Measurements from ENCODE around the gene UVRAG. TPM values are rescaled to one million over a fixed set of nuclear protein-coding genes. Genes with fewer than 3 reads are reported as not detected.
A peak's percentile ranks its signal among the peaks of the same experiment; 100 is the strongest.

UVRAG gene
- total and polyA plus RNA-seq, 2 experiments from 2014 or later = 21.6 to 34.0 TPM

DNA sequence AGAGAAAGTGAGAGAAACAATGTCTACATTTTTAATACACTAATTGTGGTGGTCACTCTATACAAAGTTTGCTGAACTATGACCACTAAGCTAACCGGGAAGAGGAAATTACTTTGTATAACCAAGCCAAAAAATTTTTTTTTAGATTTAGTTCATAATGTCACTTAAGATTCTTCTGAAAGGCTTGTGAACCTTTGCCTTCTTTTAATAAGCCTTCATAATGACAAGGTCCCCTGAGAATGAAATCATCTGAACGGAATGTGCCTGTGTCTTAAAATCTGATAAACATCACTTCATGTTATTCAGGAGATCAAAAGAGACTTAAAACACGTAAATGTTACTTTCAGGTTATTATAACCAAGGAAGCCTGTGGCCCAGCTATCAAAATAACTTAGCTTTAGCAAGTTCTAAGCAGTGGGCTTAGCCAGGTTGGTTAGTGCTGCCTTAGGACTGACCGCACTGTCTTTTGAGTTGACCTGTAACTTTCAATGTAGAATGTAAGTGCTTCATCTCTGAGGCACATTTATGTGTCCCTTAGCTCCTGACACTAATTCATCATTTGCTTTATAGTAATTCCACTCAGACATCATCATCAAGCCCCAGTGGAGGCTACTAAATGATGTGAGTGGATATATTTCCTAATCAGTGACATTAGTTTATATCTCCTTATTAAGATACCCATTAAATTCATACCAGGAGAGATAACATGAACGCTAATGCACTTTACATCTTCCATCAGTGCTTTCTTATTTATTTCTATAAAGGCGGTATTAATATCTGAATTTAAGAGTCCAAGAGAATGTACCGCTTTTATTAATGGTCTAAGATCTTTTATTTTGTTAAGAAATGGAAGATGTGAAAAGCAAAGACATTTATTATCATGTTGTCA, 268.8 kb downstream of the UVRAG start:
- no peaks in the 10 kb centered on the region for H3K36me3 ChIP-seq
- H3K9me3 ChIP-seq (ENCODE audit: low read depth) = no peaks in the 10 kb centered on the region
- no peak overlapping the region for H3K4me3 ChIP-seq
- TF ChIP-seq, protein P1, sequence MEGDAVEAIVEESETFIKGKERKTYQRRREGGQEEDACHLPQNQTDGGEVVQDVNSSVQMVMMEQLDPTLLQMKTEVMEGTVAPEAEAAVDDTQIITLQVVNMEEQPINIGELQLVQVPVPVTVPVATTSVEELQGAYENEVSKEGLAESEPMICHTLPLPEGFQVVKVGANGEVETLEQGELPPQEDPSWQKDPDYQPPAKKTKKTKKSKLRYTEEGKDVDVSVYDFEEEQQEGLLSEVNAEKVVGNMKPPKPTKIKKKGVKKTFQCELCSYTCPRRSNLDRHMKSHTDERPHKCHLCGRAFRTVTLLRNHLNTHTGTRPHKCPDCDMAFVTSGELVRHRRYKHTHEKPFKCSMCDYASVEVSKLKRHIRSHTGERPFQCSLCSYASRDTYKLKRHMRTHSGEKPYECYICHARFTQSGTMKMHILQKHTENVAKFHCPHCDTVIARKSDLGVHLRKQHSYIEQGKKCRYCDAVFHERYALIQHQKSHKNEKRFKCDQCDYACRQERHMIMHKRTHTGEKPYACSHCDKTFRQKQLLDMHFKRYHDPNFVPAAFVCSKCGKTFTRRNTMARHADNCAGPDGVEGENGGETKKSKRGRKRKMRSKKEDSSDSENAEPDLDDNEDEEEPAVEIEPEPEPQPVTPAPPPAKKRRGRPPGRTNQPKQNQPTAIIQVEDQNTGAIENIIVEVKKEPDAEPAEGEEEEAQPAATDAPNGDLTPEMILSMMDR (IDR thresholded peaks at IDR 0.05; ENCODE audit: low read depth, low read length) = no peak
- peaks cover 22% of the 10 kb centered on the region for H3K4me1 ChIP-seq (ENCODE audit: low read depth)
- DNase-seq (ENCODE audit: low read depth in 1 of 2, low spot score in 1 of 2) = no peak
- peak overlapping the region; percentile 39 for H3K27ac ChIP-seq
- H3K27me3 ChIP-seq = no peaks in the 10 kb centered on the region

DNA sequence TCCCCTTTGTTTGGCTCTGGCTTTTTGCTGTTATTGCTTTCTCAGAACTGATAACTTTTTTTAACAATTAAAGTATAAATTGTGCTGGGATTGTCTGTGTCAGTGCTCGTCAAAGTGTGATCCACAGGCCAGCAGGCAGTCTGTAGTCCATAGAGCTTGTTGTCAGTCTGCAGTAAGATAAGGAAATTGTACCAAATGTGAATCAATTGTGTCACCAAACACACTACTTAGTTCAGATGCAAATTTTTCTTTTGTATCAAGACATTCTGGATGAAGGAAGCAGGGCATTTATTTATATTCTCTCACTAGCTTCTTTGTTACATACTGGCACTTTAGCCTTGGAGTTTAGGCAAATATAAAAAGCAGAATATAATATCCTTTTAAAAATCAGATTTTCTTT, 270.3 kb downstream of the UVRAG start:
- Histone ChIP-seq H3K4me1 (ENCODE audit: low read depth) (peaks cover 22% of the 10 kb centered on the region), H3K9me3 (ENCODE audit: low read depth) (no peaks in the 10 kb centered on the region), H3K27ac (peak overlapping the region; percentile 42), H3K36me3 (no peaks in the 10 kb centered on the region), H3K27me3 (no peaks in the 10 kb centered on the region), H3K4me3 (no peak overlapping the region)
- TF ChIP-seq, protein P1 (IDR thresholded peaks at IDR 0.05; ENCODE audit: low read depth, low read length) = no peak
- DNase-seq (ENCODE audit: low read depth in 1 of 2, low spot score in 1 of 2) = no peak

DNA sequence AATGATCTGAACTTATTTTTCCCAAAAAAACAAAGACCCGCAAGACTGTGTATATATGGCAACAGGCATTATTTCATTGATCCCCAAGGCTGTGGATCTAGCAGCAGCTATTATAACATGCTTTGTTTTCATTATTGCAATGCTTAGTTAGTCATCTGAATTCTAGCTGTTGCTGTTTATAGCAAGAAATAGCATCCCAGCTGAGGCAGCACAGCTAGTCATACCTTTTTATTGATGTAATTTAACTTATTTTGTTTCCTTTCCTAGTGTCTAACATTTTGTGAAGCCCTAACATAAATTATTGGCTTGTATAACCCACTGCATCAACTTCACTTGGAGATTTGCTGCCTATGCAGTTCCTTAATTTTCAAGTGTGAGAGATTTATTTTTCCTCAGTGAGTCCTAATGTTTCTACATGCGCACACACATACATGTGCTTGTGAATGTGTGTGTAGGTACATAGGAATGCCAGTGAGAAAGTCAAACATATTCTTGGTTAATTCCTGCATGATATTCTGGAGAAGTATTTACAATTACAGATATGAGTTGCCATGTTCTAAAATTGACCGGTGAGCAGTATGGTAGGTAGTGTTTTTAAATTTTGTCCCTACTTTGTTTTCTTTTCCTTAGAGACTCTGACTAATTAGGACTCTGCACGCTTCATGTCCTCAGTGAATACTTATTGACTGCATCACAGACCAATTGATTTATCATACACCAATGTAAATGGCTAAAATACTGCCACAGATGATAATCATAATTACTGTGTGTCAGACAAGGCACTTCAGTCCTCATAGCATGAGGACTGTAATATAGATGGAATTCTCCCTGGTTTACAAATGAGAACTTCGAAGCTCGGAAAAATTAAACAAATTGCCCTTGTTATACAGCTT, 272.0 kb downstream of the UVRAG start:
- DNase-seq (ENCODE audit: low read depth in 1 of 2, low spot score in 1 of 2) = no peak
- H3K27ac ChIP-seq = no peak overlapping the region
- no peak overlapping the region for H3K4me3 ChIP-seq
- TF ChIP-seq, protein P1 (IDR thresholded peaks at IDR 0.05; ENCODE audit: low read depth, low read length) = no peak
- H3K36me3 ChIP-seq = no peaks in the 10 kb centered on the region
- H3K9me3 ChIP-seq (ENCODE audit: low read depth) = no peaks in the 10 kb centered on the region
- H3K4me1 ChIP-seq (ENCODE audit: low read depth) = peaks cover 22% of the 10 kb centered on the region
- H3K27me3 ChIP-seq = no peaks in the 10 kb centered on the region

DNA sequence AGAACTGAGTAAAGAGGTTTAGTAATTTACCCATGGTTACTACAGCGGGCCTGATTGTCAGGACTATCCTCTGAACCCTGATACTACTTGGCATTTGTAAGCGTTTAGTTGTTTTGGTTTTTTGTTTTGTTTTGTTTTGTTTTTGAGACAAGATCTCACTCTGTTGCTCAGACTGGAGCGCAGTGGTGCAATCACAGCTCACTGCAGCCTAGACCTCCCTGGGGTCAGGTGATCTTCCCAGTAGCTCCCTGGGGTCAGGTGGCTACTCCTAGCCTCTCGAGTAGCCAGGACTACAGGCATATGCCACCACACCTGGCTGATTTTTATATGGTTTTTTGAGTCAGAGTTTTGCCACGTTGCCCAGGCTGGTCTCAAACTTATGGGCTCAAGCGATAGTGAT, 272.7 kb downstream of the UVRAG start:
- no peak overlapping the region for H3K27ac ChIP-seq
- no peaks in the 10 kb centered on the region for H3K36me3 ChIP-seq
- no peaks in the 10 kb centered on the region for H3K9me3 ChIP-seq (ENCODE audit: low read depth)
- no peak for DNase-seq (ENCODE audit: low read depth in 1 of 2, low spot score in 1 of 2)
- peaks cover 22% of the 10 kb centered on the region for H3K4me1 ChIP-seq (ENCODE audit: low read depth)
- H3K4me3 ChIP-seq = no peak overlapping the region
- TF ChIP-seq, protein P1 (IDR thresholded peaks at IDR 0.05; ENCODE audit: low read depth, low read length) = no peak
- no peaks in the 10 kb centered on the region for H3K27me3 ChIP-seq

DNA sequence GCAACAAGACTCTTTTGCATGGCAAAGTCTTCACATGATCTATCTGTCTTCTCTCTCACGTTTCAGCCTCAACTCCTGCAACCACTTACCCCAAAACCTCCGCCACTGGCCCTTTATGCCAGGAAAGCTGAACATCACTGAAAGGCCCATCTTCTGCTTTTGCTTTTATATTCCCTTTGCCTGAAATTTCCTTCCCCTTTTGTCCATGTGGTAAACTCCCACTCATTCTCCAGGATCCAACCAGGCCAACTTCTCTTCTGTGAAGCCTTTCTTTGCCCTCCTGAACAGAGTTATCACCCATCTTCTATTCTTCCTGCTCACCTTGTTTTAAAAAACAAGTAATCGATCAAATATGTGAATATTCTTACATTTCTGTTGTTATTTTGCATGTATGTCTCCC, 273.5 kb downstream of the UVRAG start:
- DNase-seq (ENCODE audit: low read depth in 1 of 2, low spot score in 1 of 2) = no peak
- no peak overlapping the region for H3K27ac ChIP-seq
- H3K27me3 ChIP-seq = no peaks in the 10 kb centered on the region
- TF ChIP-seq, protein P1 (IDR thresholded peaks at IDR 0.05; ENCODE audit: low read depth, low read length) = no peak
- no peak overlapping the region for H3K4me3 ChIP-seq
- H3K36me3 ChIP-seq = no peaks in the 10 kb centered on the region
- H3K4me1 ChIP-seq (ENCODE audit: low read depth) = peaks cover 18% of the 10 kb centered on the region
- no peaks in the 10 kb centered on the region for H3K9me3 ChIP-seq (ENCODE audit: low read depth)

All from cardiac muscle cell (in vitro differentiated cells and primary cell).